ENCODE results near the gene CACNA1A.
A peak's percentile ranks its signal among the peaks of the same experiment; 100 is the strongest.
"Not testable (repeated sequence)": the region's sequence is repeated elsewhere in the genome, so short reads cannot be mapped to it uniquely, and the experiment has no call there.

The CACNA1A gene

GRCh38 chr19:13420780-13421179, 85.5 kb downstream of the CACNA1A start:
- DNase-seq, result no peak

DNA sequence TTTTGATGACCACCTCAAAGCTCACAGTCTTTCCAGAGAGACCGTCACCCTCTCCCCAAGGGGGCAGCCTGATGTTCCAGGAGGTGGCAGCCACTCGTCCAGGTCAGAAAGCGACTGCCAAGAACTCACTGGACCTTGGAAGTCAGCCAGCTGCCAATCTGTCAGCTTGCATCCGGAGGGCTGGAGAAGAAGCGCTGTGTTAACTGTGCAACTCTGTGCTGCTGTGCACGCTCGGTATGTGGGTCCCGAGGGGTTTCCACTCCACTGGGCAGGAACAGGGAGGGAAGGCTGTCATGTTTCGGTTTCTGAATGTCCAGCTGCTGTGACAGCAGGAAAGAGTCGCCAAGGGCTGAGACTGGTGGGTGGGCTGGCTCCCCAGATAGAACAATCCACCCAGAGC, 89.2 kb downstream of the CACNA1A start:
- no peak for DNase-seq

- DNase-seq, result no peak
These were observed 94.4 kb downstream of the CACNA1A start for GRCh38 chr19:13411899-13412298.

- no peak for DNase-seq
These were observed 95.3 kb downstream of the CACNA1A start for GRCh38 chr19:13410946-13411345.

GRCh38 chr19:13408889-13409518, 97.3 kb downstream of the CACNA1A start:
- no peak for DNase-seq

- DNase-seq, result no peak
These were observed 102.0 kb downstream of the CACNA1A start for GRCh38 chr19:13404236-13404635.

- DNase-seq, result peak in 1 of 5 donors; percentile 12
These were observed 104.9 kb downstream of the CACNA1A start for GRCh38 chr19:13401388-13401787.

GRCh38 chr19:13400296-13400695, 106.0 kb downstream of the CACNA1A start:
- no peak for DNase-seq

DNA sequence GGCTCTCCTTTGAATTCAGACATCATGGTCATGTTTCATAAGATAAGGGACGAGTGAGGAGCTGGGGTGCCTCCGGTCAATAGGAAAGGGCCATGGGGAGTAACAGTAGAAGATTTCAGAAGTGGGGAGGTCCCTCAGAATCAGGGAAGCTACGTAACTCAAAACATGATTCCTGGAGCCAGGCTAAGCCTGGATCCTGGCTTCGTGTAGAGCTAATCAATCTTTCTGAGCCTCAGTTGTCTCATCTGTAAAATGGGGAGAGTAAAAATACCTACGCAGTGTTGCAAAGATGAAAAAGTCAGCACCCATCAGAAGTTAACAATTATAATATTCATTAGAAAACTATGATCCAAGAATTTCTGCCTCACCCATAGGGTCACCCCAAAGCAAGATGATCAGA, 106.5 kb downstream of the CACNA1A start:
- DNase-seq, result no peak

DNA sequence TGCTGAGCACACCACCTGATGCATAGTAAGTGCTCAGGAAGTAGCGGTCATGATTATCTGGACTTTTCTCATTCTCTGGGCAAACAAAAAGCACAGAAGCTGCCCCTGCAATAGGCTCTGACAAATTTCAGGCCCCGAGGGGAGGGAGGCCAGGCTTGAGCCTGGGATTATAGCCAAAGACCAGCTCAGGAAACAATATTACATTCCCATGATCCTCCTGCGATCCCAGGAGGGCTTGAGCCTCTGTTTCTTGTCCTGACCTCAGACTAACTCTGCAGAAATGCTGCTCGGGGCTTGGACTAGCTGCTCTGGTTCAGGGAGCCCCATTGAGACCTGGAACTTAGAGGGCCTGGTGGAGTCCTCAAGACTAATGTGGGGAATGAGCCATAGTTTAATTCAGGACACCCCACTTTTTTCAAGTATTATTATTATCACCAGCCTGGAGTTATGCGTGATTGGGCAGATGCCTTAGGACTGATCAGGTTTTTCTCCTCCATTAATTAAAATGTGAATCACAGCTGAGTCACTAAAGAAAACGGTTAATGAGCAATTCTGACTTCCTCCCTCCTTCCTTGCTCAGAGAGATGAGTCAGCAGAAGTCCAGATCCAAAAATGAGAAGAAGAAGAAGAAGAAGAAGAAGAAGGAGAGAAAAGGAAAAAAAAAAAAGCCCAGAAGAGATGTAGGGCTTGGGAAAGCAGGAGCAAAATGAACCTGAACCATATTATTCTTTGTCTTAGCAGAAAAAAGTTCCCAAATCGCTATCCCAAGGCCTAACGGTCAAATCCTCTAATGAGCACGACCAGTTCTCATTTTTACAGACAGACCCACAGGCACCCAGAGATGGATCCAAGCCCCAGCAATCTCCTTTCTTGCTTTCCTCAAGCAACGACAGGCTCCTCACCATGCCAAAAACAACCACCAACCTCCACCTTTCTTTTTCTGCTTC, 107.2 kb downstream of the CACNA1A start:
- DNase-seq, result no peak

- DNase-seq, result no peak
These were observed 108.1 kb downstream of the CACNA1A start for GRCh38 chr19:13398182-13398581.

DNA sequence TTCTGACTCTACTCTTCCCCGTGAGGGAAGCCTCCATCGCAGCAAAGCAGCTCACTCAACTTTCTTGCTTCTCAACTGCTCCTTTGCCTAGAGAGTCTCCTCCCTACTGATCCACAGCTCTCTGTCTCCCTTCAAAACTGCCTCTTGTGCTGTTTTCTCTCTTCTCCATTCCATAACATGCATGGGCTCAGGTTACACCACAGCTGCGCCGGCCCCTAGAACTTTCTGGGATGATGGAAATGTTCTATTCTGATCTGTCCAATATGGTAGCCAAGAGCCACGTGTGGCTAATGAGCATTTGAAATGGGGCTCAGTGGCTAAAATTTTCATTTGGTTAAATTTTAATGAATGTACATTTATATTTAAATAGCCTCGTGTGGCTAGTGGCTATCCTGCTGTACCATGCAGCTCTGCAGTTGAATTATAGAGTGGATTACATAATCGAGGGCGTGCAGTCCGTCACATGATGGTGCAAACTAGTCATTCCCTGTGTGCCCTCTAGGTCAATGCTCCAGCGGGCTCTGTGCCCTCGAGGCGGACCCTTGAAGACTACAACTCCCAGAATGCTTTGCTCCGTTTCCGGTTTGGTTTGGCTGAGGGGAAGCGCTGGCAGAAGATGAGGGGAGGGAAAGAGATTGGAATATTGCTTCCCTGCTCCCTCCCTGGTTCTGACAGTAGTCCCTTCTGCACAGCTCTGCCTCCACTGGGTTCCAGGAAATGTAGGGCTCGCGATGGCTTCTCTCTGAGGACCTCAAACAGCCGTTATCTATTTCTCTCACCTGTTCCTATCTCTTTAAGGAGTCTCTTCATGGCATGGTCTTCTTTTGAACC, 109.8 kb downstream of the CACNA1A start:
- DNase-seq, result peak in 1 of 5 donors; percentile 3

GRCh38 chr19:13382633-13382938, 123.7 kb downstream of the CACNA1A start:
- no peak for DNase-seq

- no peak for DNase-seq
These were observed 124.2 kb downstream of the CACNA1A start for GRCh38 chr19:13381827-13382632.

- DNase-seq, result no peak
These were observed 129.7 kb downstream of the CACNA1A start for GRCh38 chr19:13376537-13376936.

DNA sequence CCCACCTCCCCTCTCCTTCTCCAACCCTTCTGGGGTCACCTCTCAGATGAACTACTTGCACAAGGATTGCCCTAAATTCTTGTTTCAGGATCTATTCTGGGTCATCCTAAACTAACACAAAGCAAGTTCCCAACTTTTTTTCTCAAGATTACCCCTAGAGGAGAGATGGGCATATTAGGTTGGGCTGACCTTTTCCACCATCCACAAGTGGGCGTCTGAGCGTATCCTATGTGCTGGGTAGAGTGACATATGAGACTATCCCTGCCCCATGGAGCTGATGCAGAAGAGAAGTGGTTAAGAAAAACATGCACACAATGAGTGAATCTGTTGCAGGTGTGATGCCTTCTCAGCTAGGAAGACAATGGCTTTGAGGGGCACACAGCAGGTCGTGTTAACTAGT, 132.7 kb downstream of the CACNA1A start:
- DNase-seq, result no peak

DNA sequence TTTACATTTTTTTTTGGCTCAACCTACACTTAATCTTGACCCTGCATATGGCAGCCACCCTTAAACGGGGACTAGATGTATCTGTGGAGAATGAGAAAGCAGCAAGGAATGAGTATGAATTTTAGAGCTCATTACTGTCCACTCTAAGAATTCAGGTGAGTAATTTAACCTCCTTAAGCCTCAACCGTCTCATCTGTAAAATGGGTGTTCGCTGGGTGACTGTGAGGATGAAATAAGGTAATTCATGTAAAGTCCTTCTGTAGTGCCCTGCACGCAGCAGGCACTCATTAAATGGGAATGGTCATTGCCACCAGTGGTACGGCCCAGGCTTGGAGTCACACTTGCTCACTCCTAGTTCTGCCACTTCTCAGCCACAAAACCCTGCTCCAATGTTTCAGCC, 135.3 kb downstream of the CACNA1A start:
- no peak for DNase-seq

DNA sequence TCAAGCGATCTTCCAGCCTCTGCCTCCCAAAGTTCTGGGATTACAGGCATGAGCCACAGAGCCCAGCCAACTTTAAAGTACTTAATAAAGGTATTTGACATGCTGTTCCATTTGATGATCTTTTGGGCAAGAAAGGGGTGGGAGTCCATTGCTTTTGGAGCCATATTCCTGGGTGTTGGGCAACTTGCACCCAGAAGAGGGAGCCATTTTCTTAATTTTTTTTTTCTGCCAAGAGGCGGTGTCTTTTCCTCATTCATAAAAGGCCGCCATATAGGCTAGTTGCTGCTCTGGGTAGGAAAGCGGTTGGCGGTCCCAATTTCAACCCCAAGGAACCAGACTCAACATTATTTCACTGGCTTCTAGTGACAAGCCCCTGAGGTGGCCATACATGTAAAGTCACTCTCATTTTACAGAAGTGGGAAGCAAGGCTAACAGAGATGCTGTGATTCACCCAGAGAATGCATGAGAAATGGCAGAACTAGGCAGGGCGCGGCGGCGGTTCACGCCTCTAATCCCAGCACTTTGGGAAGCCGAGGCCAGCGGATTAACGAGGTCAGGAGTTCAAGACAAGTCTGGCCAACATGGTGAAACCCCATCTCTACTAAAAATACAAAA, 139.6 kb downstream of the CACNA1A start:
- no peak for DNase-seq

DNA sequence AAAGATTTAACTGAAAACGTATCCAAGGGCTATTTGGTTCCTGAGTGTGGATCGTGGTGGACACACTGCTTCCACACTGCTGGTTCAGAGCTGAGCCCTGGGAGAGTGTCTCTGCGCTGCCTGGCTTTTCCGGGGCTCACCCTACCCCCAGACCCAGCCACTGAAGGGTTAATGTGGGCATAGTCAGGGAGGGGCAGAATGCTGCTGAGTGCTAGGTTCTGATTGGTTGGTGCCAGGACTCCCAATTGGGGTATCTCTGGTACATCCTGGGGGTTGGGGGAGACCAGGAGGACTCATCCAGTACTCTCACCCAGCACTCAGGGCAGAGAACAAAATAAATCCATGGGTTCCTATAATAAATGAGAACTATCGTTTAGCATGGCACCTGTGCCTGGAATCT, 142.3 kb downstream of the CACNA1A start:
- DNase-seq, result no peak

GRCh38 chr19:13363245-13363644, 143.0 kb downstream of the CACNA1A start:
- no peak for DNase-seq

GRCh38 chr19:13362668-13363067, 143.6 kb downstream of the CACNA1A start:
- DNase-seq, result no peak

DNA sequence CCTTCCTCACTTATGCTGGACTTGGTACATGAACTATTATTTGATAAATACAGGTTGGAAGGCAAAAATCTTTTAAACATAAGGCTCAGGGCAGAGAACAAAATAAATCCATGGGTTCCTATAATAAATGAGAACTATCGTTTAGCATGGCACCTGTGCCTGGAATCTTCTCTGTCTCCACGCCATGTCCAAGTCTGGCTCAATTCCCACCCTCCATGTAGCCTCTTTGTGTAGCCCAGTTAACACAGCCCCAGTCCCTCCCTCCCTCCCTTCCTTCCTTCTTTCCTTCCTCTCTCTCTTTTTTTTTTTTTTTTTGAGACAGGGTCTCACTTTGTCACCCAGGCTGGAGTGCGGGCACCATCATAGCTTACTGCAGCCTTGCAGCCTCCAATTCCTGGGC, 144.6 kb downstream of the CACNA1A start:
- not testable (repeated sequence) for DNase-seq
